Liver (tissue), 9 donors: ENCODE data around the gene MAGEF1. TPM values are rescaled to one million over a fixed set of nuclear protein-coding genes. Genes with fewer than 3 reads are reported as not detected.

Experiments used
- DNase-seq: peaks from one replicate; pipeline ENCODE4 v3.0.0-alpha.2; 2017; ENCODE audit warnings: low spot score
- H3K27ac ChIP-seq, 2 donors: one replicate each; pipeline ENCODE4 v1.7.0; 2013; ENCODE audit warnings: inconsistent platforms in 2 of 2, low read length in 2 of 2, control low read depth in 1 of 2, low read depth in 1 of 2, mild to moderate bottlenecking in 1 of 2
- H3K27me3 ChIP-seq, 4 donors: one replicate each; pipeline versions ENCODE4 v1.6.1 to v1.7.0; 2013; ENCODE audit warnings: low read length in 3 of 4, inconsistent platforms in 1 of 4, mild to moderate bottlenecking in 1 of 4, moderate library complexity in 1 of 4; ENCODE audit not compliant: control insufficient read depth in 4 of 4, insufficient read depth in 4 of 4
- H3K36me3 ChIP-seq, 4 donors: one replicate each; pipeline versions ENCODE4 v1.6.1 to v1.7.0; 2013; ENCODE audit warnings: low read length in 3 of 4, mild to moderate bottlenecking in 3 of 4, low read depth in 1 of 4, moderate library complexity in 1 of 4; ENCODE audit not compliant: control insufficient read depth in 4 of 4, insufficient read depth in 3 of 4
- H3K4me1 ChIP-seq, 4 donors: one replicate each; pipeline versions ENCODE4 v1.6.1 to v1.7.0; 2013; ENCODE audit warnings: low read length in 3 of 4, mild to moderate bottlenecking in 3 of 4, moderate library complexity in 1 of 4; ENCODE audit not compliant: control insufficient read depth in 4 of 4, insufficient read depth in 4 of 4
- H3K4me3 ChIP-seq, 3 donors: one replicate each; pipeline versions ENCODE4 v1.6.1 to v1.7.0; 2013; ENCODE audit warnings: low read length in 3 of 3, control low read depth in 1 of 3, low read depth in 1 of 3, mild to moderate bottlenecking in 1 of 3
- H3K9ac ChIP-seq, 2 donors: one replicate each; pipeline ENCODE4 v1.7.0; 2013; ENCODE audit warnings: low read length in 2 of 2, mild to moderate bottlenecking in 2 of 2, moderate library complexity in 2 of 2, control low read depth in 1 of 2, low read depth in 1 of 2
- H3K9me3 ChIP-seq, 4 donors: one replicate each; pipeline versions ENCODE4 v1.6.1 to v1.7.0; 2013; ENCODE audit warnings: low read length in 3 of 4; ENCODE audit not compliant: control insufficient read depth in 4 of 4
- EGR1 ChIP-seq, 2 donors: IDR thresholded peaks; 2 replicates each; pipeline ENCODE4 v1.6.1; 2016 to 2018; ENCODE audit warnings: antibody characterized with exemption in 2 of 2, low read depth in 2 of 2
- FOXA1 ChIP-seq: IDR thresholded peaks from 2 replicates; pipeline ENCODE4 v1.6.1; 2016; ENCODE audit warnings: antibody characterized with exemption
- FOXA2 ChIP-seq: IDR thresholded peaks from 2 replicates; pipeline ENCODE4 v1.6.1; 2016; ENCODE audit warnings: antibody characterized with exemption
- GABPA ChIP-seq, 2 donors: IDR thresholded peaks in 1 of 2; conservative IDR thresholded peaks in 1 of 2; 2 replicates each; pipeline ENCODE4 v1.6.1; 2016; ENCODE audit warnings: antibody characterized with exemption in 2 of 2, mild to moderate bottlenecking in 1 of 2, moderate library complexity in 1 of 2
- HNF4A ChIP-seq, 2 donors: conservative IDR thresholded peaks; 2 replicates each; pipeline ENCODE4 v1.6.1; 2016; ENCODE audit warnings: antibody characterized with exemption in 2 of 2, mild to moderate bottlenecking in 2 of 2
- HNF4G ChIP-seq: IDR thresholded peaks from 2 replicates; pipeline ENCODE4 v1.6.1; 2016; ENCODE audit warnings: antibody characterized with exemption
- JUND ChIP-seq, 2 donors: IDR thresholded peaks; 2 replicates each; pipeline ENCODE4 v1.6.1; 2016; ENCODE audit warnings: antibody characterized with exemption in 2 of 2
- NR2F2 ChIP-seq: IDR thresholded peaks from 2 replicates; pipeline ENCODE4 v1.6.1; 2016; ENCODE audit warnings: antibody characterized with exemption
- RAD21 ChIP-seq, 2 donors: IDR thresholded peaks; 2 replicates each; pipeline ENCODE4 v1.6.1; 2016; ENCODE audit warnings: antibody characterized with exemption in 2 of 2, mild to moderate bottlenecking in 2 of 2
- REST ChIP-seq: IDR thresholded peaks from 2 replicates; pipeline ENCODE4 v1.6.1; 2016; ENCODE audit warnings: antibody characterized with exemption, mild to moderate bottlenecking
- RXRA ChIP-seq, 2 donors: IDR thresholded peaks; 2 replicates each; pipeline ENCODE4 v1.6.1; 2017 to 2018; ENCODE audit warnings: antibody characterized with exemption in 2 of 2, mild to moderate bottlenecking in 1 of 2
- SP1 ChIP-seq: IDR thresholded peaks from 2 replicates; pipeline ENCODE4 v1.6.1; 2018; ENCODE audit warnings: antibody characterized with exemption, mild to moderate bottlenecking
- TAF1 ChIP-seq: conservative IDR thresholded peaks from 2 replicates; pipeline ENCODE4 v1.6.1; 2016; ENCODE audit warnings: antibody characterized with exemption, mild to moderate bottlenecking
- YY1 ChIP-seq: IDR thresholded peaks from 2 replicates; pipeline ENCODE4 v1.6.1; 2016; ENCODE audit warnings: antibody characterized with exemption, mild to moderate bottlenecking
- ZBTB33 ChIP-seq: IDR thresholded peaks from 2 replicates; pipeline ENCODE4 v1.6.1; 2016; ENCODE audit warnings: antibody characterized with exemption
- WGBS: extraction: QIAGEN DNeasy Blood & Tissue Kit; methylation state at CpG from one replicate; pipeline ENCODE4 v1.1.7; 2013; 5-methylcytosine and 5-hydroxymethylcytosine counted together
- polyA plus RNA-seq, 2 donors: library from polyadenylated mRNA; stranded (reverse) in 1 of 2; unstranded in 1 of 2; fragments of 200-250 nt in 1 of 2; fragments of >200 nt in 1 of 2; fragmentation: Nextera tagmentation in 1 of 2; extraction: Ambion mirVana in 1 of 2; gene quantifications; one replicate each; pipeline versions ENCODE4 v1.2.1 to v1.2.3, GENCODE V29; 2013 to 2015
- total RNA-seq, 2 donors: library from RNA; depleted of rRNA; stranded (reverse); fragments of >200 nt; gene quantifications; one replicate each; pipeline ENCODE4 v1.2.3, GENCODE V29; 2014
- TF ChIP-seq, protein P1 (sequence below): fragments of 150-350 bp; IDR thresholded peaks from 2 replicates; pipeline ENCODE4 v1.5.1; 2017; ENCODE audit warnings: improper control_type of control experiment, low read depth, low read length; ENCODE audit not compliant: missing input control
- TF ChIP-seq, protein P2 (sequence below): IDR thresholded peaks from 2 replicates; pipeline ENCODE4 v1.6.1; 2016; ENCODE audit warnings: antibody characterized with exemption
- TF ChIP-seq, protein P3 (sequence below): IDR thresholded peaks from 2 replicates; pipeline ENCODE4 v1.6.1; 2016; ENCODE audit warnings: antibody characterized with exemption
- donor health status: healthy.
- donor health status: healthy.
- donor health status: healthy.
- donor health status: healthy.
- donor health status: healthy.

Gene MAGEF1
- total and polyA plus RNA-seq, 4 donors: 12.9 to 15.5 (median 14.3) TPM

- TF ChIP-seq NR2F2 (no peak), SP1 (no peak), YY1 (no peak), GABPA (IDR thresholded peaks at IDR 0.05 in 1 of 2, conservative IDR thresholded peaks at IDR 0.05 in 1 of 2) (no peak), RAD21 (IDR thresholded peaks at IDR 0.05) (no peak), ZBTB33 (no peak), EGR1 (IDR thresholded peaks at IDR 0.05; ENCODE audit: low read depth in 2 of 2) (no peak), REST (no peak), HNF4A (conservative IDR thresholded peaks at IDR 0.05) (no peak), FOXA1 (no peak), RXRA (IDR thresholded peaks at IDR 0.05) (no peak), FOXA2 (no peak), HNF4G (no peak), TAF1 (no peak), JUND (IDR thresholded peaks at IDR 0.05) (no peak)
- TF ChIP-seq, protein P1, sequence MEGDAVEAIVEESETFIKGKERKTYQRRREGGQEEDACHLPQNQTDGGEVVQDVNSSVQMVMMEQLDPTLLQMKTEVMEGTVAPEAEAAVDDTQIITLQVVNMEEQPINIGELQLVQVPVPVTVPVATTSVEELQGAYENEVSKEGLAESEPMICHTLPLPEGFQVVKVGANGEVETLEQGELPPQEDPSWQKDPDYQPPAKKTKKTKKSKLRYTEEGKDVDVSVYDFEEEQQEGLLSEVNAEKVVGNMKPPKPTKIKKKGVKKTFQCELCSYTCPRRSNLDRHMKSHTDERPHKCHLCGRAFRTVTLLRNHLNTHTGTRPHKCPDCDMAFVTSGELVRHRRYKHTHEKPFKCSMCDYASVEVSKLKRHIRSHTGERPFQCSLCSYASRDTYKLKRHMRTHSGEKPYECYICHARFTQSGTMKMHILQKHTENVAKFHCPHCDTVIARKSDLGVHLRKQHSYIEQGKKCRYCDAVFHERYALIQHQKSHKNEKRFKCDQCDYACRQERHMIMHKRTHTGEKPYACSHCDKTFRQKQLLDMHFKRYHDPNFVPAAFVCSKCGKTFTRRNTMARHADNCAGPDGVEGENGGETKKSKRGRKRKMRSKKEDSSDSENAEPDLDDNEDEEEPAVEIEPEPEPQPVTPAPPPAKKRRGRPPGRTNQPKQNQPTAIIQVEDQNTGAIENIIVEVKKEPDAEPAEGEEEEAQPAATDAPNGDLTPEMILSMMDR: no peak
- TF ChIP-seq, protein P2, sequence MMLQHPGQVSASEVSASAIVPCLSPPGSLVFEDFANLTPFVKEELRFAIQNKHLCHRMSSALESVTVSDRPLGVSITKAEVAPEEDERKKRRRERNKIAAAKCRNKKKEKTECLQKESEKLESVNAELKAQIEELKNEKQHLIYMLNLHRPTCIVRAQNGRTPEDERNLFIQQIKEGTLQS: no peak
- TF ChIP-seq, protein P3, sequence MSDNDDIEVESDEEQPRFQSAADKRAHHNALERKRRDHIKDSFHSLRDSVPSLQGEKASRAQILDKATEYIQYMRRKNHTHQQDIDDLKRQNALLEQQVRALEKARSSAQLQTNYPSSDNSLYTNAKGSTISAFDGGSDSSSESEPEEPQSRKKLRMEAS: no peak
- no peak overlapping the region for H3K27ac ChIP-seq
- H3K36me3 ChIP-seq: no peaks in the 10 kb centered on the region
- H3K27me3 ChIP-seq: no peaks in the 10 kb centered on the region
- H3K4me3 ChIP-seq: no peak overlapping the region
- no peaks in the 10 kb centered on the region for H3K9me3 ChIP-seq
- DNase-seq: no peak
- H3K9ac ChIP-seq: no peak overlapping the region
- over 99% methylated on average over 2 of the region's 2 CpGs for WGBS
- H3K4me1 ChIP-seq: peaks cover 0 to 4% (median 0%) of the 10 kb centered on the region in 4 donors
Observed at GRCh38 chr3:184700759-184701158, 11.1 kb downstream of the MAGEF1 start.
